A549 (cell line): Measurements from ENCODE around the gene ZNF775.

ENCODE experiments used
- KDM1A ChIP-seq: fragments of 200-600 bp; sonication (generic); IDR thresholded peaks from 2 replicates; pipeline ENCODE4 v1.6.1; 2016; ENCODE audit warnings: low read depth, mild to moderate bottlenecking
- POLR2A ChIP-seq: IDR thresholded peaks from 2 replicates; pipeline ENCODE4 v1.6.1; 2012; ENCODE audit warnings: mild to moderate bottlenecking, low read length
- RAD21 ChIP-seq, 2 experiments: fragments of >200 bp in 1 of 2; sonication (Bioruptor Twin) in 1 of 2; formaldehyde crosslinking in 1 of 2; IDR thresholded peaks in 1 of 2; conservative IDR thresholded peaks in 1 of 2; 2 replicates in 1 of 2; 3 replicates in 1 of 2; pipeline ENCODE4 v1.6.1; 2012 to 2018; ENCODE audit warnings: inconsistent platforms in 1 of 2
- SMC3 ChIP-seq: fragments of >200 bp; sonication (Bioruptor Twin); formaldehyde crosslinking; IDR thresholded peaks from 3 replicates; pipeline ENCODE4 v1.6.1; 2018; ENCODE audit warnings: inconsistent platforms
- SREBF2 ChIP-seq: fragments of 450-650 bp; IDR thresholded peaks from 2 replicates; pipeline ENCODE4 v1.6.1; 2014; ENCODE audit warnings: mild to moderate bottlenecking, moderate library complexity
- TF ChIP-seq, protein P1 (sequence below): IDR thresholded peaks from 2 replicates; pipeline ENCODE4 v1.6.1; 2012
- TF ChIP-seq, protein P2 (sequence below): fragments of >200 bp; sonication (Bioruptor Twin); formaldehyde crosslinking; IDR thresholded peaks from 3 replicates; pipeline ENCODE4 v1.5.1; 2016

DNA sequence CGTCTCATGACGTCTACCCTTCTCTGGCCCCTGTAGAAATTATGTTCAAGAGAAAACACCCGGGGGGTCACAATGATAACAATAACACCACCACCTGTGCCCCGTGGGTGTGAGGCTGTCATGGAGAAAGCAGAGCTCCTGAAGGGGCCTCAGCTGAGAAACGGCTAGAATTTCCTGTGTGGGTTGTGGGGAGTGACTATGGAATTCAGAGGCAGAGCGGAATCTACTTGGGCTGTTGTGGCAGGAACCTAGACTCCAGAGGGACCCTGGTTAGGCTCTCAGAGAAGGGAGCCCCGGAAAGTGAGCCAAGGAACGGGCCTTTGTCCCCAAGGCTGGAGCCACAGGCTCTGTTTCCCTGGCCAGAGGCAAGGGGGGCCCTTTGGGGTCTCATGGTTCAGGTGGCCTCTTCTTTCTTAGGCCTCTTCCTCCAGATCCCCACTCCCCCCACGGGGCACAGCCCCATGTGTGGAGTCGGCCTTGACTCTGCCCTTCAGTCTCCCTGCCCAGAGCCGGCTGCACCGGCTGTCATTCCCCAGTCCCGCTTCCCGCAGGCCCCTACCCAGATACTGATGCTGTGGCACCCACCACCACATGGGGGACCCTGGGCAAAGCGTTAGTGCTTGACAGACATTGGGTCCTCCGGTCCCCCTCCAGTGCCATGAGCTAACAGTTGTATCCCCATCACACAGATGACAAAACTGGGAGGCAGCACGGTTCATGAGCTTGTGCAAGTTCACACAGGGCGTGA lies 64.8 kb downstream of the ZNF775 start:
- no peak for TF ChIP-seq KDM1A
- TF ChIP-seq SMC3, result no peak
- TF ChIP-seq, protein P1, sequence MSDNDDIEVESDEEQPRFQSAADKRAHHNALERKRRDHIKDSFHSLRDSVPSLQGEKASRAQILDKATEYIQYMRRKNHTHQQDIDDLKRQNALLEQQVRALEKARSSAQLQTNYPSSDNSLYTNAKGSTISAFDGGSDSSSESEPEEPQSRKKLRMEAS, result no peak
- no peak for TF ChIP-seq POLR2A
- TF ChIP-seq, protein P2, sequence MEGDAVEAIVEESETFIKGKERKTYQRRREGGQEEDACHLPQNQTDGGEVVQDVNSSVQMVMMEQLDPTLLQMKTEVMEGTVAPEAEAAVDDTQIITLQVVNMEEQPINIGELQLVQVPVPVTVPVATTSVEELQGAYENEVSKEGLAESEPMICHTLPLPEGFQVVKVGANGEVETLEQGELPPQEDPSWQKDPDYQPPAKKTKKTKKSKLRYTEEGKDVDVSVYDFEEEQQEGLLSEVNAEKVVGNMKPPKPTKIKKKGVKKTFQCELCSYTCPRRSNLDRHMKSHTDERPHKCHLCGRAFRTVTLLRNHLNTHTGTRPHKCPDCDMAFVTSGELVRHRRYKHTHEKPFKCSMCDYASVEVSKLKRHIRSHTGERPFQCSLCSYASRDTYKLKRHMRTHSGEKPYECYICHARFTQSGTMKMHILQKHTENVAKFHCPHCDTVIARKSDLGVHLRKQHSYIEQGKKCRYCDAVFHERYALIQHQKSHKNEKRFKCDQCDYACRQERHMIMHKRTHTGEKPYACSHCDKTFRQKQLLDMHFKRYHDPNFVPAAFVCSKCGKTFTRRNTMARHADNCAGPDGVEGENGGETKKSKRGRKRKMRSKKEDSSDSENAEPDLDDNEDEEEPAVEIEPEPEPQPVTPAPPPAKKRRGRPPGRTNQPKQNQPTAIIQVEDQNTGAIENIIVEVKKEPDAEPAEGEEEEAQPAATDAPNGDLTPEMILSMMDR, result no peak
- no peak for TF ChIP-seq RAD21 (conservative IDR thresholded peaks at IDR 0.05 in 1 of 2, IDR thresholded peaks at IDR 0.05 in 1 of 2)
- no peak for TF ChIP-seq SREBF2
